HCEC 1CT (cell line): ENCODE measurements around the gene DDA1.
"Not testable (repeated sequence)": the region's sequence is repeated elsewhere in the genome, so short reads cannot be mapped to it uniquely, and the experiment has no call there.

Source experiments
- DNase-seq: peaks from one replicate; pipeline ENCODE4 v3.0.0-alpha.2; 2017

Gene DDA1

GRCh38 chr19:17348700-17349099 lies 39.3 kb downstream of the DDA1 start:
- DNase-seq = peak; percentile 24

DNA sequence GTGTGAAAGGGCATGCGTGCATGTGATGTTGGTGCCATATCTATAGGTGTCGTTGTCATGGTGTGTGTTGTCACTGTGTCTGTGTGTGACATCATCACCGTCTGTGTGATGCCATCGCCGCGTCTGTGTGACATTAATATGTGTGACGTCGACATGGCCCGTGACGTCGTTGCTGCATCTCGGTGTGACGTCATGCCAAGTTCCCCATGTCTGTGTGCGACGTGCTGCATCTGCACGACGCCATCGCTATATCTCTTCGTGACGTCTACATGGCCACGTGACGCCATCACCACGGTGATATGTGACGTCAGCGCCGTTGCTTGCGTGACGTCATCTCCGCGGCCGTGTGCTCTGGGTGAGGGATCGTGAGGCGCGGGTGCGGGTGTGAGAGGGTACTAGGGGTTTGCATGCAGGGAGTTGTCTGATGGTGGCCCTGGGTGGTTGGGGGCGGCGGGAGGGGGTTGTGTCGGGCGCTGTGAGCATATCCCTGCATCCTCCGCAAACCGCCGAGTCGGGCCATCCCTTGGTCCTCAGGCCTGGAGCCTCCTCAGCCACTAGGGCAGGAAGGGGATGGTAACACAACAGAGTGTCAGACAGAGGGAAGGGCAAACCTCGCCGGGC lies 42.6 kb downstream of the DDA1 start:
- no peak for DNase-seq

- no peak for DNase-seq
Measured at GRCh38 chr19:17352608-17353280, 43.4 kb downstream of the DDA1 start.

DNA sequence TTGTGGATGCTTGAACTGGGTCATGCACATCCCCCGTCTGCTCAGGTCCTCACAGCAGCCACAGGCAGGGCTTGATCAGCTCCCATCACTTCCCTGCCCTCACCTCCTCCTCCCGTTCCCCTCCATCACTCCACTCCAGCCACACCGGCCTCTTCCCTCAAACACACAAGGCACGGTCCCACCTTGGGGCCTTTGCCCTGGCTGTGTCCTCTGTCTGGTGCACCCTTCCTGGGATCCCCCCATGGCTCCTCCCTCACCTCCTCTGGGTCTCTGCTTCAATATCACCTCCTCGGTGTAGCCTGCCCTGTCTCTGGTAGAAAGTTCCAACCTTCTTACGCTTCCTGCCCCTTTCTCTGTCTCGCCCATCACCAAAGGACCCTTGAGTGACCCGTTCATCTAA lies 44.0 kb downstream of the DDA1 start:
- DNase-seq = no peak

GRCh38 chr19:17357078-17357666 lies 47.8 kb downstream of the DDA1 start:
- DNase-seq = no peak

DNA sequence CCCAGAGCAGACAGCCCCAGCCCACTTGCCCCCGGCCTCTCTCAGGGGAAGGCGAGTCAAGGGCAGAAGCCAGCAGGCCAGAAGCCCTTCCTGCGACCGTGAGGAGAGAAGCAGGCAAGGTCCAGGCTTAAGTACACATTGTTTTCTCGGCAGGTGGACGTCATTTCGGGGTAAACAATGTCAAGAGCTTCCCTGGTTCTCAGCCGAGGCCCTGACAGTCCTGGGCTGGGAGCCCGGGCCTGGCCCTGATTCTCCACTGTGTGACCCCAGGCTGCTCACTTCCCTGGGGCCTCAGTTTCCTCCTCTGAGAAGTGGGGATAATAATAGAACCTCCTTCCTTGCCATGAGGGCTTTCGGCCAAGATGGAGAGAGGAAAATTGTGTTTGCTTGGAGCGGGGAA lies 48.4 kb downstream of the DDA1 start:
- no peak for DNase-seq

DNA sequence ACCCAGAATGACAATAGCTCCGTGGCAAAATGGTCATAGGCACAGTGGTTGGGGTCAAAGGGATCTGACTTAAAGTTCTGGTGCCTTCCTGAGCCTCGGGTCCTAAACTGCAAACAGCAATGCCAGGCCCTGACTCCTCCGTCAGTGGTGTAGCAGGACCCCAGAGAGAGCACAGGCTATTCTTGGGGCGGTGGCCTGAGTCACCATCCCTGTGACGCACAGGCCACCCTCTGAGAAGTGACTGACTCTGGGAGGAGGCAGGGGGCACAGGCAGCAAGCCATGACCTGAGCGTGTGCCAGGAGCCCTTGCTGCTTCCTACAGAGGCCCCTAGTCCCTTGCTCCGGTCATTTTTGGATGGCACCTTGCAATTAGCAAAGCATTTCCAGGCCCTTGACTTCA lies 49.0 kb downstream of the DDA1 start:
- peak; percentile 31 for DNase-seq

DNA sequence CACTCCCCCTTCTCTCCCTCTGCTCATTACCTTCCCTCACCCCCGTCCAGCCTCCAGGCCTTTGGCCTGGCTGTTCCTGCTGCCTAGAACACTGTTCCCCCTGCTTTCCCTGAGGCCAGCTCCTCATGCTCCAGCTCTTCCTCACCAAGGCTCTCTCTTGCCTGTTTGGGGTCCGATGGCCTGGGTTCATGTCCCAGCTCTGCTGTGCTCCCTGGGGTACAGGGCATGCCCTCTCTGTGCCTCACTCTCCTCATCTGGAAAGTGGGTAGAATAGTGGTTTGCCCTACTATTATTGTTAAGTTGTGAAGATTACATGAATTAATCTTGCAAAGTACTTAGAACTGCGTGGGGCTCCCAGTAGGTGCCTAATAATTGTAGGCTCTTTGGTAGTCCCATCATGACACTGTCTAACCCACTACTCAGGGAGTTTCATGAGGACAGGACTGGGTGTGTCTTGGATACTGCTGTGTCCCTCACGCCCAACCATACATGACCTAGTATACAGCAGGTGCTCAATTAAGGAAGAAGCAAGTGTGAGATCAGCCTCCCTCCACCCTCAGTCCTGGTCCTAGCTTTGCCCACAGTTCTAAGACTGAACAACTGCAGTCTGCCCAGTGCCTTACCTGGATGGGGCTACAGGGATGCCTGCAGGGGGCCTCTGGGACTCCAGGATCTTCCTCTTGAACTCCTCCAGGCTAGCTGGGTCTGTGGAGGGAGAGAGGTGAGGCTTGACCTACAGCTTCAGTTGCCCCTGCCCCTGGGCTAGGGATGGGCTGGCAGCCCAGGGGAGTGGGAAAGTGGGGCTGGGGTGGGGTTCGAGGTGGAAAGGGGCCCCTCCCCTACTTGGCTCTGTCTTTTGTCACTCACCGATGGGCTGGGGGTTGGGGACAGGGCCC lies 50.8 kb downstream of the DDA1 start:
- DNase-seq = no peak

DNA sequence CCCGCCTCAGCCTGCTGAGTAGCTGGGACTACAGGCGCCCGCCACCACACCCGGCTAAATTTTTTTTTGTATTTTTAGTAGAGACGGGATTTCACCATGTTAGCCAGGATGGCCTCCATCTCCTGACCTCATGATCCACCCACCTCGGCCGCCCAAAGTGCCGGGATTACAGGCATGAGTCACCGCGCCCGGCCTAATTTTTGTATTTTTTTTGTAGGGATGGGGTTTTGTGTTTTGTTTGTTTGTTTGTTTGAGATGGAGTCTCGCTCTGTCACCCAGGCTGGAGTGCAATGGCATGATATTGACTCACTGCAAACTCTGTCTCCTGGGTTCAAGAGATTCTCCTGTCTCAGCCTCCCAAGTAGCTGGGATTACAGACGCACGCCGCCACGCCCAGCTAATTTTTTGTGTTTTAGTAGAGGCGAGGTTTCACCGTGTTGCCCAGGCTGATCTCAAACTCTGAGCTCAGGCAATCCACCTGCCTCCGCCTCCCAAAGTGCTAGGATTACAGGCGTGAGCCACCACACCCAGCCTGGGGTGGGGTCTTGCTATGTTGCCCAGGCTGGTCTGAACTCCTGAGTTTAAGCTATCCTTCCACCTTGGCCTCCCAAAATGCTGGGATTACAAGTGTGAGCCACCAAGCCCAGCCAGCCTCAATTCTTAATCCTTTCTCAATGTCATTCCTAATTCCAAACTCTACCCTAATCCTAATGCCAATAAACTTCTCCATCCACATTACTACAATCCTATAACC lies 54.7 kb downstream of the DDA1 start:
- DNase-seq = not testable (repeated sequence)

DNA sequence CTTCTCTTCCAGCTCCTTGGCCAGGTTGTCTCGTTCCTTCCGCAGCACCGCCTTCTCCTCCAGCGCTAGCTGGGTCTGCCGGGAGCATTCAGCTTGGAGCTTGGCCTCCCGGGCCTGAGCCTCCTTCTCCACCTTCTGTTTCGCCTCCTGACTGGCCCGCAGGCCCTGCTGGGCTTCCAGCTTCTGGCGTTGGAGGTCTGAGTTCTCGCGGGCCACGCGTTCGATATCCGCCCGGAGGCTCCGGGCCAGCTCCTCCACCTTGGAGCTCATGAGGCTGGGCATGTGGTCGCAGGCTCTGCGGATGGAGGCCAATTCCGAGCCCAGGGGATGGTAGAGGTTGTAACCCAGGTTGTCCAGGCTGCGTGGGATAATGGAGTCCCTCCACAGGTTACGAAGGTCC lies 56.0 kb downstream of the DDA1 start:
- no peak for DNase-seq

- peak; percentile 55 for DNase-seq
Measured at GRCh38 chr19:17370026-17370587, 60.7 kb downstream of the DDA1 start.
